DND-41 (cell line): ENCODE results near the gene HADHA.

Source experiments
- EZH2 ChIP-seq: IDR thresholded peaks from 3 replicates; pipeline ENCODE4 v1.6.1; 2012; ENCODE audit warnings: borderline replicate concordance, low read depth, mild to moderate bottlenecking, moderate library complexity, low read length, inconsistent platforms; ENCODE audit not compliant: severe bottlenecking
- TF ChIP-seq, protein P1 (sequence below): IDR thresholded peaks from 2 replicates; pipeline ENCODE4 v1.5.1; 2012; ENCODE audit warnings: borderline replicate concordance, low read length, moderate library complexity, mild to moderate bottlenecking; ENCODE audit not compliant: poor library complexity, severe bottlenecking; ENCODE audit errors: extremely low read depth

DNA sequence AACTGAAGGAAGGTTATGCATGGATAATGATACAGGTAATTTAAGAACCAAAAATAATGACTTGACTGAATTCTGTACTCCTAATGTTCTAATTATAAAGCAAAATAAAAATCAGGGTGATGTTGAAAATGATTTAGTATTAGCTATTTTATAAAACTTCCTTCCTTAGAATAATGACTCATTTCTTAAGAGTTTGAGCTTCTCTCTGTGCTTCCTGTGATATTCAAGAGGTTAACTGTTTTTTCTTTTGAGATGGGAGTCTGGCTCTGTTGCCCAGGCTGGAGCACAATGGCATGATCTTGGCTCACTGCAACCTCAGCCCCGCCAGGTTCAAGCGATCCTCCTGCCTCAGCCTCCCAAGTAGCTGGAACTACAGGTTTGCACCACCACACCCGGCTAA is 14.8 kb downstream of the HADHA start:
- TF ChIP-seq, protein P1, sequence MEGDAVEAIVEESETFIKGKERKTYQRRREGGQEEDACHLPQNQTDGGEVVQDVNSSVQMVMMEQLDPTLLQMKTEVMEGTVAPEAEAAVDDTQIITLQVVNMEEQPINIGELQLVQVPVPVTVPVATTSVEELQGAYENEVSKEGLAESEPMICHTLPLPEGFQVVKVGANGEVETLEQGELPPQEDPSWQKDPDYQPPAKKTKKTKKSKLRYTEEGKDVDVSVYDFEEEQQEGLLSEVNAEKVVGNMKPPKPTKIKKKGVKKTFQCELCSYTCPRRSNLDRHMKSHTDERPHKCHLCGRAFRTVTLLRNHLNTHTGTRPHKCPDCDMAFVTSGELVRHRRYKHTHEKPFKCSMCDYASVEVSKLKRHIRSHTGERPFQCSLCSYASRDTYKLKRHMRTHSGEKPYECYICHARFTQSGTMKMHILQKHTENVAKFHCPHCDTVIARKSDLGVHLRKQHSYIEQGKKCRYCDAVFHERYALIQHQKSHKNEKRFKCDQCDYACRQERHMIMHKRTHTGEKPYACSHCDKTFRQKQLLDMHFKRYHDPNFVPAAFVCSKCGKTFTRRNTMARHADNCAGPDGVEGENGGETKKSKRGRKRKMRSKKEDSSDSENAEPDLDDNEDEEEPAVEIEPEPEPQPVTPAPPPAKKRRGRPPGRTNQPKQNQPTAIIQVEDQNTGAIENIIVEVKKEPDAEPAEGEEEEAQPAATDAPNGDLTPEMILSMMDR, result no peak
- no peak for TF ChIP-seq EZH2
